GM12878 (cell line): ENCODE results near the gene SHISA3. TPM values are rescaled to one million over a fixed set of nuclear protein-coding genes. Genes with fewer than 3 reads are reported as not detected.

Source experiments
- ATAC-seq: fragments of 200-7000 bp; cut with Tn5 transposase; 3 replicates; pipeline ENCODE4 v1.9.1; 2020; ENCODE audit warnings: mild to moderate bottlenecking, moderate library complexity
- BruUV-seq: library from RNA; stranded (reverse); fragments of 400-500 nt; replicated peaks from 2 replicates; lab custom pipeline; 2021; lab: Mats Ljungman, UMichigan
- CTCF ChIA-PET: fragments of 300-600 bp; sonication (Branson Sonifier 250); formaldehyde crosslinking; extraction: SDS; loops from one replicate; lab custom pipeline; 2021; ENCODE audit warnings: inconsistent platforms; lab: Yijun Ruan, JAX
- POLR2A ChIA-PET: fragments of 350-600 bp; formaldehyde crosslinking; extraction: SDS; loops from one replicate; lab custom pipeline; 2021; ENCODE audit warnings: inconsistent platforms; lab: Charles Lee
- RAD21 ChIA-PET: fragments of 300-600 bp; sonication (Branson Sonifier 250); formaldehyde crosslinking; loops from one replicate; lab custom pipeline; 2023; ENCODE audit warnings: antibody characterized with exemption; ENCODE audit not compliant: unreplicated experiment; lab: Charles Lee
- SMC1A ChIA-PET: fragments of 300-600 bp; sonication (Branson Sonifier 250); formaldehyde crosslinking; loops from one replicate; lab custom pipeline; 2023; ENCODE audit not compliant: unreplicated experiment, uncharacterized antibody; lab: Charles Lee
- DNase-seq: peaks from one replicate; pipeline ENCODE4 v3.0.0-alpha.2; 2011; ENCODE audit warnings: low read depth, low spot score
- FAIRE-seq: peaks from 3 replicates; lab custom pipeline; 2011; peaks lifted over from hg19 to GRCh38; lab: Jason Lieb, UNC
- H2AFZ ChIP-seq: 2 replicates; pipeline ENCODE4 v1.6.0; 2011; ENCODE audit warnings: low read depth, low read length, control low read depth; ENCODE audit not compliant: control insufficient read depth
- H3K27ac ChIP-seq: 2 replicates; pipeline ENCODE4 v1.5.1; 2011; ENCODE audit warnings: control low read depth; ENCODE audit not compliant: control insufficient read depth, insufficient read depth
- H3K27me3 ChIP-seq, 2 experiments: replicated peaks in 1 of 2; 2 replicates each; pipeline versions ENCODE4 v1.6.0 to v1.6.1; 2011; ENCODE audit warnings: low read length in 1 of 2; ENCODE audit not compliant: control insufficient read depth in 2 of 2, insufficient read depth in 2 of 2
- H3K36me3 ChIP-seq, 2 experiments: 2 replicates each; pipeline ENCODE4 v1.5.1; 2011; ENCODE audit warnings: low read length in 1 of 2; ENCODE audit not compliant: control insufficient read depth in 2 of 2, insufficient read depth in 2 of 2
- H3K4me1 ChIP-seq: 2 replicates; pipeline ENCODE4 v1.6.1; 2011; ENCODE audit warnings: mild to moderate bottlenecking, low read length, moderate library complexity, mixed read lengths; ENCODE audit not compliant: control insufficient read depth, insufficient read depth
- H3K4me2 ChIP-seq: 2 replicates; pipeline ENCODE4 v1.6.0; 2011; ENCODE audit warnings: control low read depth; ENCODE audit not compliant: control insufficient read depth, insufficient read depth
- H3K4me3 ChIP-seq: fragments of 200-600 bp; sonication (generic); 2 replicates; pipeline ENCODE4 v1.5.1; 2016
- H3K79me2 ChIP-seq: 2 replicates; pipeline ENCODE4 v1.6.0; 2011; ENCODE audit warnings: low read length; ENCODE audit not compliant: control insufficient read depth, insufficient read depth
- H3K9ac ChIP-seq: 2 replicates; pipeline ENCODE4 v1.8.0; 2011; ENCODE audit warnings: low read length, control low read depth, mixed read lengths; ENCODE audit not compliant: control insufficient read depth, insufficient read depth
- H3K9me3 ChIP-seq: replicated peaks from 3 replicates; pipeline ENCODE4 v1.5.1; 2011; ENCODE audit warnings: mild to moderate bottlenecking, low read length; ENCODE audit not compliant: control insufficient read depth, insufficient read depth
- H4K20me1 ChIP-seq: 2 replicates; pipeline ENCODE4 v1.6.0; 2011; ENCODE audit not compliant: control insufficient read depth, insufficient read depth
- BHLHE40 ChIP-seq, 2 experiments: fragments of 450-650 bp in 1 of 2; IDR thresholded peaks; 2 replicates each; pipeline ENCODE4 v1.6.1; 2011 to 2017; ENCODE audit warnings: low read depth in 2 of 2, borderline replicate concordance in 1 of 2, improper control_type of control experiment in 1 of 2, low read length in 1 of 2, mild to moderate bottlenecking in 1 of 2
- ETV6 ChIP-seq, 2 experiments: fragments of 450-650 bp in 1 of 2; IDR thresholded peaks in 1 of 2; conservative IDR thresholded peaks in 1 of 2; 2 replicates each; pipeline ENCODE4 v1.6.1; 2014; ENCODE audit warnings: antibody characterized with exemption in 1 of 2, borderline replicate concordance in 1 of 2, low read depth in 1 of 2, mild to moderate bottlenecking in 1 of 2, moderate library complexity in 1 of 2
- FOXM1 ChIP-seq: IDR thresholded peaks from 2 replicates; pipeline ENCODE4 v1.6.1; 2012; ENCODE audit warnings: low read depth, mild to moderate bottlenecking, inconsistent platforms, low read length, moderate library complexity
- IKZF2 ChIP-seq, 2 experiments: fragments of 450-650 bp; IDR thresholded peaks; 2 replicates each; pipeline ENCODE4 v1.6.1; 2017; ENCODE audit warnings: mild to moderate bottlenecking in 2 of 2, moderate library complexity in 2 of 2
- MEF2A ChIP-seq: IDR thresholded peaks from 2 replicates; pipeline ENCODE4 v1.6.1; 2011; ENCODE audit warnings: low read depth, mild to moderate bottlenecking, low read length, moderate library complexity; ENCODE audit not compliant: insufficient read depth
- MTA2 ChIP-seq: fragments of 450-650 bp; IDR thresholded peaks from 2 replicates; pipeline ENCODE4 v1.6.1; 2016; ENCODE audit warnings: low read depth, mild to moderate bottlenecking, moderate library complexity
- SIX5 ChIP-seq: IDR thresholded peaks from 2 replicates; pipeline ENCODE4 v1.6.1; 2011; ENCODE audit warnings: mild to moderate bottlenecking, low read depth, low read length, moderate library complexity; ENCODE audit not compliant: severe bottlenecking
- ZSCAN29 ChIP-seq: fragments of 450-650 bp; IDR thresholded peaks from 2 replicates; pipeline ENCODE4 v1.6.1; 2017; ENCODE audit warnings: mild to moderate bottlenecking, moderate library complexity
- WGBS: methylation state at CpG from one replicate; pipeline ENCODE4 v1.1.6; 2016; ENCODE audit warnings: low lambda C conversion rate; ENCODE audit not compliant: insufficient replicate concordance, insufficient coverage; ENCODE audit errors: missing lambda C conversion rate; 5-methylcytosine and 5-hydroxymethylcytosine counted together
- in situ Hi-C: fragments of 300-500 bp; cut with MboI; formaldehyde crosslinking; loops from 9 replicates; pipeline ENCODE4 v1.14.3; 2018; ENCODE audit warnings: mixed read lengths
- intact Hi-C: fragments of 100-400 bp; cut with micrococcal nuclease; formaldehyde crosslinking; loops from one replicate; pipeline ENCODE4 v1.14.2; 2022; ENCODE audit not compliant: unreplicated experiment
- polyA plus RNA-seq, 11 experiments: library from polyadenylated mRNA; depleted of rRNA in 4 of 11; unstranded in 6 of 11; stranded (reverse) in 5 of 11; fragments of >200 nt; fragmentation: Nextera tagmentation in 4 of 11; fragmentation: Illumina TruSeq in 1 of 11; extraction: Ambion mirVana in 4 of 11; extraction: Trizol in 1 of 11; gene quantifications; 1 replicate in 1 of 11; 2 replicates in 10 of 11; pipeline versions ENCODE4 v1.2.1 to v1.2.3, GENCODE V29; 2011 to 2016; ENCODE audit warnings: inconsistent platforms in 2 of 11, missing spikeins in 2 of 11, low read depth in 1 of 11
- total RNA-seq, 4 experiments: library from RNA; depleted of rRNA in 3 of 4; stranded (reverse); fragments of >200 nt in 3 of 4; fragmentation: Illumina TruSeq in 1 of 4; extraction: Trizol in 1 of 4; gene quantifications; 2 replicates each; pipeline versions ENCODE4 v1.2.1 to v1.2.3, GENCODE V29; 2013 to 2021

The SHISA3 gene
- total and polyA plus RNA-seq, 10 of the 15 experiments (the other 5 are each of a cell fraction or from before 2014, with no cell fraction given) = 0.03 to 7.2 (median 4.4) TPM

GRCh38 chr4:42348247-42348646 is 49.0 kb upstream of the SHISA3 start:
- in situ Hi-C loops (no loop called here), intact Hi-C loops (no loop called here)
- FAIRE-seq = no peak
- ChIA-PET CTCF (no interaction called here), POLR2A (no interaction called here), SMC1A (interaction anchor here (0.9 to 1.4 kb wide), 3 partner anchors 8 to 64 kb away, joined by 3 to 5 read pairs (median 3); no protein-coding TSS in a partner anchor), RAD21 (no interaction called here)
- no peak for DNase-seq
- Histone ChIP-seq H3K4me3 (no peak overlapping the region), H4K20me1 (no peaks in the 10 kb centered on the region), H3K4me2 (no peak overlapping the region), H3K27me3 (no peaks in the 10 kb centered on the region), H3K79me2 (no peaks in the 10 kb centered on the region), H3K4me1 (peaks cover 34% of the 10 kb centered on the region), H3K9me3 (no peaks in the 10 kb centered on the region; the same call in 2 of the 3 replicates), H2AFZ (peak overlapping the region; percentile 17; the same call in 1 of the 2 replicates), H3K27ac (no peak overlapping the region), H3K9ac (no peak overlapping the region), H3K36me3 (no peaks in the 10 kb centered on the region)
- TF ChIP-seq MTA2 = no peak
- no peak for TF ChIP-seq ETV6 (conservative IDR thresholded peaks at IDR 0.05 in 1 of 2, IDR thresholded peaks at IDR 0.05 in 1 of 2; ENCODE audit: borderline replicate concordance in 1 of 2, low read depth in 1 of 2)
- no peak for TF ChIP-seq IKZF2 (IDR thresholded peaks at IDR 0.05)
- TF ChIP-seq BHLHE40 (IDR thresholded peaks at IDR 0.05; ENCODE audit: borderline replicate concordance in 1 of 2, low read depth in 2 of 2, low read length in 1 of 2) = no peak
- TF ChIP-seq FOXM1 = no peak
- TF ChIP-seq ZSCAN29 = no peak
- no peak for TF ChIP-seq SIX5
- TF ChIP-seq MEF2A = no peak
- BruUV-seq = no TSS peak
- 32% methylated on average over 2 of the region's 2 CpGs for WGBS
- ATAC-seq = no peak
